SK-N-SH (cell line): ENCODE results near the gene PTPRK.

ENCODE experiments used
- EP300 ChIP-seq, 2 experiments: IDR thresholded peaks; 2 replicates each; pipeline versions ENCODE4 v1.4.0 to v1.6.1; 2012; ENCODE audit warnings: borderline replicate concordance in 1 of 2, low read depth in 1 of 2, low read length in 1 of 2
- MEF2A ChIP-seq: IDR thresholded peaks from 2 replicates; pipeline ENCODE4 v1.4.0; 2012; ENCODE audit warnings: low read depth, borderline replicate concordance
- POLR2AphosphoS5 ChIP-seq: IDR thresholded peaks from 2 replicates; pipeline ENCODE4 v1.6.1; 2012; ENCODE audit warnings: low read depth, low read length
- REST ChIP-seq: IDR thresholded peaks from 2 replicates; pipeline ENCODE4 v1.6.1; 2012; ENCODE audit warnings: mild to moderate bottlenecking, low read depth, low read length, moderate library complexity
- TF ChIP-seq, protein P1 (sequence below): fragments of 200-600 bp; sonication (generic); IDR thresholded peaks from 2 replicates; pipeline ENCODE4 v1.6.1; 2017; ENCODE audit warnings: antibody characterized with exemption, mild to moderate bottlenecking, moderate library complexity
- TF ChIP-seq, protein P2 (sequence below): IDR thresholded peaks from 2 replicates; pipeline ENCODE4 v1.4.0; 2012; ENCODE audit warnings: low read depth

- TF ChIP-seq, protein P1, sequence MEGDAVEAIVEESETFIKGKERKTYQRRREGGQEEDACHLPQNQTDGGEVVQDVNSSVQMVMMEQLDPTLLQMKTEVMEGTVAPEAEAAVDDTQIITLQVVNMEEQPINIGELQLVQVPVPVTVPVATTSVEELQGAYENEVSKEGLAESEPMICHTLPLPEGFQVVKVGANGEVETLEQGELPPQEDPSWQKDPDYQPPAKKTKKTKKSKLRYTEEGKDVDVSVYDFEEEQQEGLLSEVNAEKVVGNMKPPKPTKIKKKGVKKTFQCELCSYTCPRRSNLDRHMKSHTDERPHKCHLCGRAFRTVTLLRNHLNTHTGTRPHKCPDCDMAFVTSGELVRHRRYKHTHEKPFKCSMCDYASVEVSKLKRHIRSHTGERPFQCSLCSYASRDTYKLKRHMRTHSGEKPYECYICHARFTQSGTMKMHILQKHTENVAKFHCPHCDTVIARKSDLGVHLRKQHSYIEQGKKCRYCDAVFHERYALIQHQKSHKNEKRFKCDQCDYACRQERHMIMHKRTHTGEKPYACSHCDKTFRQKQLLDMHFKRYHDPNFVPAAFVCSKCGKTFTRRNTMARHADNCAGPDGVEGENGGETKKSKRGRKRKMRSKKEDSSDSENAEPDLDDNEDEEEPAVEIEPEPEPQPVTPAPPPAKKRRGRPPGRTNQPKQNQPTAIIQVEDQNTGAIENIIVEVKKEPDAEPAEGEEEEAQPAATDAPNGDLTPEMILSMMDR, result no peak
- TF ChIP-seq MEF2A (no peak), EP300 (IDR thresholded peaks at IDR 0.05; ENCODE audit: borderline replicate concordance in 1 of 2, low read depth in 1 of 2, low read length in 1 of 2) (no peak), REST (no peak), POLR2AphosphoS5 (no peak)
- TF ChIP-seq, protein P2, sequence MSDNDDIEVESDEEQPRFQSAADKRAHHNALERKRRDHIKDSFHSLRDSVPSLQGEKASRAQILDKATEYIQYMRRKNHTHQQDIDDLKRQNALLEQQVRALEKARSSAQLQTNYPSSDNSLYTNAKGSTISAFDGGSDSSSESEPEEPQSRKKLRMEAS, result no peak
These were observed 315.8 kb downstream of the PTPRK start for GRCh38 chr6:128204616-128205015.
